HepG2 (cell line): Measurements from ENCODE around the gene RSAD2.

Source experiments
- CTCF ChIP-seq: sonication (generic); formaldehyde crosslinking; IDR thresholded peaks from 2 replicates; pipeline ENCODE4 v1.5.0; 2020; ENCODE audit warnings: mild to moderate bottlenecking, missing genetic modification reagents, moderate library complexity
- FOXM1 ChIP-seq: sonication (generic); formaldehyde crosslinking; IDR thresholded peaks from 2 replicates; pipeline ENCODE4 v1.5.0; 2020; ENCODE audit warnings: missing genetic modification reagents
- RXRA ChIP-seq: sonication (generic); formaldehyde crosslinking; IDR thresholded peaks from 2 replicates; pipeline ENCODE4 v1.5.1; 2020; ENCODE audit warnings: missing genetic modification reagents

DNA sequence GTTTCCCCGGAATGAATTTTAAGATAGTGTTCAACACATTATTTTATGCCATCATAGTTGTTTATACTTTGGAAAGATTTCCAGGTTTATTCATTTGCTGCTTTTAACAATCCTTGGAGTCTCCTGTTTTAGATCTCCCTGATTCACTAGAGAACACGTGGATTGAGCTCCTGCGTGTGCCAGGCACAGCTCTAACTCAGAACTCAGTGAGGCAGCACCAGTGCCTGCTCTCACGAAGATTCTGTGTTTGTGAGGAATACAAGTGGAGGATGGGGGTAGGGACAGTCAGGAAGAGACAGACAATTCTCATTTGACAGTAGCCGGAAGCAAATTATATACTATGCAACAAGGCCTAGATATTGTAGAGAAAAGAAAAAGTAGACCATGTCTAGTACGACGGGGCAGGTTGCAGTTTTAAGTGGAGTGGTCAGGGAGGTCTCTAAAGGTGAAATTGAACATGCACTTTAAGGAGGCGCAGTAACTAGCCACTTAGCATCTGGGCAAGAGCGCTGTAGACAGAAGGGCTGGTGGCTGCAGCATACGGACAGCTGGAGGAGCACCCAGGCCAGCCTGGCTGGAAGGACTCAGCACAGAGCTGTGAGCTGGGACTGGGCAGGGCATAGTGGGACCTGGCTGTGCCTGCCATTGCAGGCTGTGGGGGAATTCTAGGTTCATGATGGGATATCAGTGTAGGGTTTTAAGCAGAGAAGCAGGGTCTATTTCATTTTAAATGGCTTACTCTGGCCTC, 63.9 kb downstream of the RSAD2 start:
- TF ChIP-seq FOXM1 (CRISPR knock-in tag): no peak
- TF ChIP-seq CTCF: no peak
- no peak for TF ChIP-seq RXRA (CRISPR knock-in tag)
